Transverse colon (tissue), 4 donors: Measurements from ENCODE around the gene PUSL1. TPM values are rescaled to one million over a fixed set of nuclear protein-coding genes. Genes with fewer than 3 reads are reported as not detected.

Source experiments
- DNase-seq: peaks from one replicate; pipeline ENCODE4 v3.0.0-alpha.2; 2019
- H3K27ac ChIP-seq, 4 donors: fragments of 200-600 bp; sonication (generic); 2 replicates each; pipeline ENCODE4 v1.5.1; 2016 to 2018; ENCODE audit warnings: inconsistent platforms in 4 of 4
- H3K27me3 ChIP-seq: fragments of 200-600 bp; sonication (generic); 2 replicates; pipeline ENCODE4 v1.5.1; 2017; ENCODE audit warnings: inconsistent platforms
- H3K36me3 ChIP-seq, 4 donors: fragments of 200-600 bp; sonication (generic); 2 replicates each; pipeline ENCODE4 v1.5.1; 2017 to 2019; ENCODE audit warnings: inconsistent platforms in 4 of 4
- H3K4me1 ChIP-seq, 4 donors: fragments of 200-600 bp; sonication (generic); 2 replicates each; pipeline ENCODE4 v1.5.1; 2017 to 2020; ENCODE audit warnings: inconsistent platforms in 4 of 4
- H3K4me3 ChIP-seq, 4 donors: fragments of 200-600 bp; sonication (generic); 1 replicate in 1 of 4; 2 replicates in 3 of 4; pipeline versions ENCODE4 v1.5.1 to v1.6.1; 2017 to 2019; ENCODE audit warnings: inconsistent platforms in 4 of 4
- H3K9me3 ChIP-seq, 2 donors: fragments of 200-600 bp; sonication (generic); 2 replicates each; pipeline ENCODE4 v1.5.1; 2017 to 2019; ENCODE audit warnings: inconsistent platforms in 2 of 2
- EP300 ChIP-seq: sonication (generic); formaldehyde crosslinking; IDR thresholded peaks from one replicate; pipeline ENCODE4 v1.6.1; 2017; ENCODE audit warnings: antibody characterized with exemption, low read depth
- POLR2A ChIP-seq: fragments of 450-650 bp; IDR thresholded peaks from one replicate; pipeline ENCODE4 v1.6.1; 2016; ENCODE audit warnings: antibody characterized with exemption, mild to moderate bottlenecking, moderate library complexity
- POLR2AphosphoS5 ChIP-seq, 3 donors: sonication (generic); formaldehyde crosslinking; IDR thresholded peaks; one replicate each; pipeline ENCODE4 v1.6.1; 2016; ENCODE audit warnings: antibody characterized with exemption in 3 of 3
- WGBS, 2 donors: methylation state at CpG; one replicate each; pipeline ENCODE4 v1.1.5; 2018; ENCODE audit warnings: low coverage in 1 of 2; 5-methylcytosine and 5-hydroxymethylcytosine counted together
- in situ Hi-C, 4 donors: fragments of 200-750 bp; cut with MboI; loops; one replicate each; pipeline versions ENCODE4 v1.15.0 to v1.15.1; 2017; ENCODE audit warnings: low sequenced_read_pairs in 3 of 4, low pct_ligation_motif_present in 1 of 4, low pct_unique_long_range_greater_than_20kb in 1 of 4
- intact Hi-C: fragments of 100-400 bp; cut with DNase I; formaldehyde crosslinking; loops from one replicate; pipeline ENCODE4 v1.15.1; 2023; ENCODE audit warnings: low total_unique reads
- total RNA-seq, 4 donors: library from RNA; depleted of rRNA; stranded (reverse); fragments of >200 nt; gene quantifications; one replicate each; pipeline ENCODE4 v1.1.0, GENCODE V29; 2016
- TF ChIP-seq, protein P1 (sequence below), 5 experiments: fragments of 200-600 bp in 3 of 5; fragments of 450-650 bp in 2 of 5; sonication (generic) in 3 of 5; IDR thresholded peaks; 1 replicate in 2 of 5; 2 replicates in 3 of 5; pipeline ENCODE4 v1.5.1; 2016 to 2017; ENCODE audit warnings: antibody characterized with exemption in 5 of 5, inconsistent platforms in 3 of 5, mild to moderate bottlenecking in 2 of 5, moderate library complexity in 1 of 5

The PUSL1 gene
- total RNA-seq, 4 donors from 2014 or later: 7.0 to 35.9 (median 20.5) TPM

DNA sequence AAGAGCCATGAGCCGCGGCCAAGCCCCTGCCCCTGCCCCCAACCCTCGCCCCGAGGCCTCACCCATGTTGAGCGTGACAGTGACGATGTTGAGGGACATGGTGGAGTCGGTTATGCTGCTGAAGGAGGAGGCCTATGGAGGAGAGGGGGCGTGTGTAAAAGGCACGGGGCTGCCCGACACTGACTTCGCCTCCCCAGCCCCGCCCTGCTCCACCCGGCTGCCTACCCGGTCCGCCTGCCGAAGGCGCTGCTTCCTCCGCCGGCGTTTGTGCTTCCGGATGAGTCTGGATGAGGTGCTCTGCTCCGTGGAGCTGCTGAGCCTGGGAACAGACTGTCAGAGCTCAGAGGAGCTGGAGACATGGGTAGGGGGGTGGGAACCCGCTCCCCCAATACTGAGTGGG is 31.8 kb downstream of the PUSL1 start:
- no peak for TF ChIP-seq POLR2AphosphoS5 (IDR thresholded peaks at IDR 0.05)
- no peak for TF ChIP-seq POLR2A
- no peak for TF ChIP-seq EP300
- TF ChIP-seq, protein P1, sequence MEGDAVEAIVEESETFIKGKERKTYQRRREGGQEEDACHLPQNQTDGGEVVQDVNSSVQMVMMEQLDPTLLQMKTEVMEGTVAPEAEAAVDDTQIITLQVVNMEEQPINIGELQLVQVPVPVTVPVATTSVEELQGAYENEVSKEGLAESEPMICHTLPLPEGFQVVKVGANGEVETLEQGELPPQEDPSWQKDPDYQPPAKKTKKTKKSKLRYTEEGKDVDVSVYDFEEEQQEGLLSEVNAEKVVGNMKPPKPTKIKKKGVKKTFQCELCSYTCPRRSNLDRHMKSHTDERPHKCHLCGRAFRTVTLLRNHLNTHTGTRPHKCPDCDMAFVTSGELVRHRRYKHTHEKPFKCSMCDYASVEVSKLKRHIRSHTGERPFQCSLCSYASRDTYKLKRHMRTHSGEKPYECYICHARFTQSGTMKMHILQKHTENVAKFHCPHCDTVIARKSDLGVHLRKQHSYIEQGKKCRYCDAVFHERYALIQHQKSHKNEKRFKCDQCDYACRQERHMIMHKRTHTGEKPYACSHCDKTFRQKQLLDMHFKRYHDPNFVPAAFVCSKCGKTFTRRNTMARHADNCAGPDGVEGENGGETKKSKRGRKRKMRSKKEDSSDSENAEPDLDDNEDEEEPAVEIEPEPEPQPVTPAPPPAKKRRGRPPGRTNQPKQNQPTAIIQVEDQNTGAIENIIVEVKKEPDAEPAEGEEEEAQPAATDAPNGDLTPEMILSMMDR (IDR thresholded peaks at IDR 0.05): no peak
- 88% methylated on average over 23 of the region's 23 CpGs; no CpG with 5 or more reads in 1 of the 2 donors for WGBS, 2 donors
- Histone ChIP-seq H3K4me3 (no peak overlapping the region), H3K27me3 (no peaks in the 10 kb centered on the region), H3K27ac (no peak overlapping the region), H3K4me1 (peaks cover 4 to 9% (median 5%) of the 10 kb centered on the region in 4 donors), H3K36me3 (peaks cover 0 to 3% (median 0%) of the 10 kb centered on the region in 4 donors), H3K9me3 (no peaks in the 10 kb centered on the region)
- intact Hi-C loops: no loop called here
- in situ Hi-C loops: no loop called here
- DNase-seq: no peak

DNA sequence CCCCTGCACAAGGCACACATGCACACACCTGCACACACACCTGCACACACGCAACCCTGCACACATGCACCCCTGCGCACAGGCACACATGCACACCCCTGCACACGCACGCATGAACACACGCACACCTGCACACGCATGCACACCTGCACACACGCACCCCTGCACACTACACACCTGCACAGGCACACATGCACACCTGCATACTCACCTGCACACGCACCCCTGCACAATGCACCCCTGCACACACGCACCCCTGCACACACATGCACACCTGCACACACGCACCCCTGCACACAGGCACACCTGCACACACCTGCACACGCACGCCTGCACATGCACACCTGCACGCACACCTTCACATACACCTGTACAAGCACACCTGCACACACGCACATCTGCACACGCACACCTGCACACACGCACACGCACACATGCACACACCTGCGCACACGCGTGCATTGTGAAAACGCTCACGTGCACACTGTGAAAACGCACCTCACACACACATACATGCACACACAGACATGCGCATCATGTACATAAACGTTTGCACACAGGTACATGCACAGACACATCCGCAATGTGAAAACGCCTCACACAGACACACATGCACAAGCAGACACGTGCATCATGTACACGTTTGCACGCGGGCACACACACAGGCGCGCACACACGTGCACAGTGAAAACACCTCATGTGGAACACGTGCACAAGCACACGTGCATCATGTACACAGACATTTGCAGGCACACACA is 32.6 kb downstream of the PUSL1 start:
- H3K27ac ChIP-seq: no peak overlapping the region
- no peak overlapping the region for H3K4me3 ChIP-seq
- H3K27me3 ChIP-seq: no peaks in the 10 kb centered on the region
- no peaks in the 10 kb centered on the region for H3K9me3 ChIP-seq
- no peak for DNase-seq
- WGBS, 2 donors: 89 to 93% methylated on average over 18 to 36 of the region's 36 CpGs
- H3K36me3 ChIP-seq: peaks cover 0 to 3% (median 0%) of the 10 kb centered on the region in 4 donors
- intact Hi-C loops: no loop called here
- TF ChIP-seq EP300 (no peak), POLR2AphosphoS5 (IDR thresholded peaks at IDR 0.05) (no peak), POLR2A (no peak)
- TF ChIP-seq, protein P1 (IDR thresholded peaks at IDR 0.05): no peak
- H3K4me1 ChIP-seq: peaks cover 11 to 17% (median 13%) of the 10 kb centered on the region in 4 donors
- in situ Hi-C loops: no loop called here

DNA sequence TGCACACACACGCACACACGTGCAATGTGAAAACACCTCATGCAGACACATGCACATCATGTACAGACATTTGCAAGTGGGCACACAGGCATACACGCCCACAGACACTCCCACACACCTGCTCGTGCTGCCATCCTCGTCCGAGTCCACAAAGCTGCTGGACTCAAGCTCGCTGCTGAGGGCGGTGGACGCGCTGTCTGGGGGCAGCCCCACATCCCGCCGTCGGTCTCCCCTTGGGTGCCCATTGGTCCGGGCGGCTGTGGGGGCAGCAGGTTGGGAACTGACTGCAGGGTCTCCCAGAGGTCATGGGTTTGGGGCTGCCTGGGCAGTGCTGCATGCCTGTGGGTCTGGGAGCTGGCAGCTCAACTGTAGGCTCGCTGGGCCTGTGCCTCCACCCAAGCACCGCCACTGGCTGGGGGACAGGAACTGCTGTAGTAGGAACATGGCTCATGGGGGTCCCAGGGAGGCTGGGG is 33.2 kb downstream of the PUSL1 start:
- H3K27me3 ChIP-seq: no peaks in the 10 kb centered on the region
- intact Hi-C loops: no loop called here
- TF ChIP-seq EP300 (no peak), POLR2A (no peak), POLR2AphosphoS5 (IDR thresholded peaks at IDR 0.05) (no peak)
- TF ChIP-seq, protein P1 (IDR thresholded peaks at IDR 0.05): no peak
- H3K27ac ChIP-seq: no peak overlapping the region
- H3K36me3 ChIP-seq: peaks cover 0 to 3% (median 0%) of the 10 kb centered on the region in 4 donors
- WGBS, 2 donors: 93% methylated on average over 17 of the region's 17 CpGs; no CpG with 5 or more reads in 1 of the 2 donors
- no peaks in the 10 kb centered on the region for H3K9me3 ChIP-seq
- no peak for DNase-seq
- H3K4me3 ChIP-seq: no peak overlapping the region
- H3K4me1 ChIP-seq: peaks cover 18 to 23% (median 19%) of the 10 kb centered on the region in 4 donors
- in situ Hi-C loops: no loop called here

DNA sequence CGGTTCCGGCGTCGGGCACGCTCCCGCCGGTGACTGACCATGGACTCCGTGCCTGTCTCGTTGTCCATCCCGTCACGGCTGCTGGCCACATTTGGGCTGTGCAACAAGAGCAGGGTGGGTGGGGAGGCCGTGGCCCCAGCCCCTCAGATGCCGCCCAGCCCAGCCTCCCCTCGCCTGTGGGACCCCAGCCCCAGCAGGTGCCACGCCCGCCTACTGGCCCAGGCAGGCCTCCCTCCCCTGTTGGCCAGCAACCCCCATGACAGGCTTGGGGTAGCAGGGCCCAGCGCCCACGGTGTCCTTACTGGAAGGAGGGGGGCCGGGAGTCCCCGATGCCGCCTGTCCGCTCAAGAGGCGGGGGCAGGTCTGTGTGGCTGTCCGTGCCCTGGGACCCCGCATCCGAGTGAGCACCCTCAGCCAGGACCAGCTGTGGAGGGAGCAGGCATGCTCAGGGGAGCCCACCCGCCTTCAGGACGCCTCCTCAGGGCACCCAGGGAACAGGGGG is 33.7 kb downstream of the PUSL1 start:
- in situ Hi-C loops (no loop called here), intact Hi-C loops (no loop called here)
- Histone ChIP-seq H3K27me3 (no peaks in the 10 kb centered on the region), H3K36me3 (peaks cover 0 to 3% (median 0%) of the 10 kb centered on the region in 4 donors), H3K9me3 (no peaks in the 10 kb centered on the region), H3K27ac (no peak overlapping the region), H3K4me1 (peaks cover 23 to 28% (median 24%) of the 10 kb centered on the region in 4 donors), H3K4me3 (no peak overlapping the region)
- no peak for DNase-seq
- no peak for TF ChIP-seq POLR2AphosphoS5 (IDR thresholded peaks at IDR 0.05)
- TF ChIP-seq, protein P1 (IDR thresholded peaks at IDR 0.05): no peak
- TF ChIP-seq POLR2A: no peak
- no peak for TF ChIP-seq EP300
- WGBS, 2 donors: 94% methylated on average over 23 of the region's 28 CpGs; no CpG with 5 or more reads in 1 of the 2 donors
